IMR-90 (cell line): ENCODE measurements around the gene HSPG2. TPM values are rescaled to one million over a fixed set of nuclear protein-coding genes. Genes with fewer than 3 reads are reported as not detected.

ENCODE experiments used
- ATAC-seq: fragments of 200-7000 bp; cut with Tn5 transposase; 2 replicates; pipeline ENCODE4 v1.9.1; 2020; ENCODE audit warnings: low read depth, mild to moderate bottlenecking, moderate library complexity
- BruUV-seq: library from RNA; stranded (reverse); fragments of 400-500 nt; replicated peaks from 2 replicates; lab custom pipeline; 2021; lab: Mats Ljungman, UMichigan
- CTCF ChIA-PET: fragments of 300-600 bp; formaldehyde crosslinking; extraction: SDS; loops from one replicate; lab custom pipeline; 2021; ENCODE audit warnings: antibody characterized with exemption; lab: Yijun Ruan, JAX
- POLR2A ChIA-PET: fragments of 300-600 bp; sonication (Branson Sonifier 250); formaldehyde crosslinking; loops from one replicate; lab custom pipeline; 2022; ENCODE audit warnings: antibody characterized with exemption; ENCODE audit not compliant: unreplicated experiment; lab: Charles Lee
- DNase-seq: peaks from one replicate; pipeline ENCODE4 v3.0.0; 2013
- H2AFZ ChIP-seq: replicated peaks from 2 replicates; pipeline ENCODE3; 2013; ENCODE audit warnings: low read length, mild to moderate bottlenecking; ENCODE audit not compliant: poor library complexity
- H2AK5ac ChIP-seq: 2 replicates; pipeline ENCODE4 v1.6.1; 2013; ENCODE audit warnings: low read depth, low read length, inconsistent platforms
- H2AK9ac ChIP-seq: replicated peaks from 2 replicates; pipeline ENCODE3; 2013; ENCODE audit warnings: mild to moderate bottlenecking, low read depth, low read length, moderate library complexity; ENCODE audit not compliant: poor library complexity
- H2BK120ac ChIP-seq: 2 replicates; pipeline ENCODE4 v1.6.1; 2013; ENCODE audit warnings: low read depth, low read length, inconsistent platforms
- H2BK15ac ChIP-seq: 3 replicates; pipeline ENCODE4 v1.6.1; 2013; ENCODE audit warnings: low read depth, low read length, inconsistent platforms
- H2BK20ac ChIP-seq: 2 replicates; pipeline ENCODE4 v1.6.1; 2013; ENCODE audit warnings: low read depth, mild to moderate bottlenecking, inconsistent platforms, low read length, moderate library complexity
- H2BK5ac ChIP-seq: 2 replicates; pipeline ENCODE4 v1.6.1; 2013; ENCODE audit warnings: mild to moderate bottlenecking, low read depth, low read length, inconsistent platforms; ENCODE audit not compliant: poor library complexity, severe bottlenecking
- H3K14ac ChIP-seq: replicated peaks from 2 replicates; pipeline ENCODE4 v1.6.1; 2013; ENCODE audit warnings: low read depth, low read length, inconsistent platforms
- H3K18ac ChIP-seq: 2 replicates; pipeline ENCODE4 v1.6.1; 2013; ENCODE audit warnings: low read depth, low read length, control low read depth
- H3K23ac ChIP-seq: 2 replicates; pipeline ENCODE4 v1.6.1; 2013; ENCODE audit warnings: low read depth, low read length, inconsistent platforms
- H3K27ac ChIP-seq: 2 replicates; pipeline ENCODE4 v1.5.1; 2013; ENCODE audit warnings: mild to moderate bottlenecking, control low read depth, low read length; ENCODE audit not compliant: insufficient read depth
- H3K27me3 ChIP-seq: 2 replicates; pipeline ENCODE4 v1.6.1; 2013; ENCODE audit warnings: low read length; ENCODE audit not compliant: control insufficient read depth, insufficient read depth
- H3K36me3 ChIP-seq: 2 replicates; pipeline ENCODE4 v1.6.1; 2013; ENCODE audit warnings: low read length, mixed read lengths; ENCODE audit not compliant: control insufficient read depth, insufficient read depth
- H3K4ac ChIP-seq: 2 replicates; pipeline ENCODE4 v1.6.1; 2013; ENCODE audit warnings: low read depth, low read length, inconsistent platforms
- H3K4me1 ChIP-seq: 2 replicates; pipeline ENCODE4 v1.6.1; 2013; ENCODE audit warnings: low read length, mixed read lengths; ENCODE audit not compliant: control insufficient read depth, insufficient read depth
- H3K4me2 ChIP-seq: 2 replicates; pipeline ENCODE4 v1.6.1; 2013; ENCODE audit warnings: low read depth, mild to moderate bottlenecking, control low read depth, low read length, moderate library complexity
- H3K4me3 ChIP-seq: 2 replicates; pipeline ENCODE4 v1.5.1; 2013; ENCODE audit warnings: low read depth, mild to moderate bottlenecking, control low read depth, low read length, moderate library complexity; ENCODE audit not compliant: insufficient read depth
- H3K56ac ChIP-seq: 2 replicates; pipeline ENCODE4 v1.6.1; 2013; ENCODE audit warnings: low read length, inconsistent platforms; ENCODE audit not compliant: insufficient read depth; ENCODE audit errors: extremely low read depth
- H3K79me1 ChIP-seq, 2 experiments: 2 replicates each; pipeline ENCODE4 v1.6.1; 2013; ENCODE audit warnings: low read length in 2 of 2, inconsistent platforms in 1 of 2, low read depth in 1 of 2
- H3K9ac ChIP-seq: 2 replicates; pipeline ENCODE4 v1.6.1; 2013; ENCODE audit warnings: low read depth, low read length, control low read depth
- H3K9me1 ChIP-seq: 2 replicates; pipeline ENCODE4 v1.6.1; 2013; ENCODE audit warnings: low read length, inconsistent platforms; ENCODE audit not compliant: insufficient read depth
- H3K9me3 ChIP-seq: 2 replicates; pipeline ENCODE4 v1.6.1; 2013; ENCODE audit warnings: low read length; ENCODE audit not compliant: control insufficient read depth, insufficient read depth
- H4K20me1 ChIP-seq: 2 replicates; pipeline ENCODE4 v1.6.1; 2013; ENCODE audit warnings: low read length, inconsistent platforms; ENCODE audit not compliant: insufficient read depth
- H4K5ac ChIP-seq: 2 replicates; pipeline ENCODE4 v1.6.1; 2013; ENCODE audit warnings: mild to moderate bottlenecking, low read depth, low read length, control low read depth
- H4K8ac ChIP-seq, 2 experiments: 2 replicates each; pipeline ENCODE4 v1.6.1; 2013; ENCODE audit warnings: low read depth in 2 of 2, low read length in 2 of 2, control low read depth in 1 of 2, inconsistent platforms in 1 of 2
- H4K91ac ChIP-seq: 2 replicates; pipeline ENCODE4 v1.6.1; 2013; ENCODE audit warnings: low read depth, low read length, inconsistent platforms; ENCODE audit not compliant: insufficient read depth
- BHLHE40 ChIP-seq: fragments of 150-350 bp; IDR thresholded peaks from 2 replicates; pipeline ENCODE4 v1.6.1; 2016; ENCODE audit warnings: mild to moderate bottlenecking, low read depth, low read length
- CHD1 ChIP-seq: IDR thresholded peaks from 2 replicates; pipeline ENCODE4 v1.6.1; 2012; ENCODE audit warnings: low read depth, low read length, improper control_type of control experiment
- FOS ChIP-seq: fragments of 150-350 bp; IDR thresholded peaks from 2 replicates; pipeline ENCODE4 v1.6.1; 2016; ENCODE audit warnings: low read depth, low read length
- RAD21 ChIP-seq: IDR thresholded peaks from 2 replicates; pipeline ENCODE4 v1.6.1; 2012; ENCODE audit warnings: low read length, improper control_type of control experiment
- USF2 ChIP-seq: fragments of 150-350 bp; IDR thresholded peaks from 2 replicates; pipeline ENCODE4 v1.6.1; 2017; ENCODE audit warnings: mild to moderate bottlenecking, antibody characterized with exemption, low read length, low read depth
- WGBS, 2 experiments: methylation state at CpG; one replicate each; pipeline versions ENCODE4 v1.1.5 to v1.1.7; 2013; ENCODE audit warnings: missing lambda C conversion rate in 2 of 2; ENCODE audit not compliant: insufficient read length in 1 of 2; ENCODE audit errors: extremely low coverage in 2 of 2; 5-methylcytosine and 5-hydroxymethylcytosine counted together
- dilution Hi-C: fragments of 300-500 bp; cut with HindIII; formaldehyde crosslinking; loops from one replicate; pipeline ENCODE4 v1.14.3; 2018; ENCODE audit warnings: low sequenced_read_pairs; ENCODE audit not compliant: unreplicated experiment
- in situ Hi-C: fragments of 300-500 bp; cut with MboI; formaldehyde crosslinking; loops from 3 replicates; pipeline ENCODE4 v1.14.3; 2019; ENCODE audit warnings: low sequenced_read_pairs, inconsistent platforms, mixed read lengths
- intact Hi-C: fragments of 100-400 bp; cut with micrococcal nuclease; formaldehyde crosslinking; loops from 2 replicates; pipeline ENCODE4 v1.10.0; 2022
- polyA plus RNA-seq, 3 experiments: library from polyadenylated mRNA; depleted of rRNA; stranded (reverse); fragments of >200 nt; gene quantifications; 2 replicates each; pipeline ENCODE4 v1.2.3, GENCODE V29; 2012; ENCODE audit warnings: low replicate concordance in 1 of 3
- total RNA-seq: library from RNA; depleted of rRNA; stranded (reverse); fragments of >200 nt; gene quantifications from 2 replicates; pipeline ENCODE4 v1.2.3, GENCODE V29; 2012

The HSPG2 gene
- total and polyA plus RNA-seq, 2 of the 4 experiments (the other 2 are of a cell fraction), result 15.8 to 94.0 TPM

GRCh38 chr1:21876267-21876666, 60.8 kb downstream of the HSPG2 start:
- H3K36me3 ChIP-seq, result peaks cover 84% of the 10 kb centered on the region
- no peak overlapping the region for H2AK5ac ChIP-seq
- H3K4ac ChIP-seq, result no peak overlapping the region
- WGBS, 2 experiments, result 92% methylated on average over 9 of the region's 16 CpGs; no CpG with 5 or more reads in 1 of the 2 experiments
- peaks cover 0 to 9% of the 10 kb centered on the region in 2 experiments; a peak in 2 of 4 replicates for H3K79me1 ChIP-seq
- TF ChIP-seq RAD21, result no peak
- TF ChIP-seq USF2, result no peak
- TF ChIP-seq BHLHE40, result no peak
- no peak for TF ChIP-seq CHD1
- TF ChIP-seq FOS, result no peak
- H2BK5ac ChIP-seq, result no peak overlapping the region
- DNase-seq, result no peak
- H4K91ac ChIP-seq, result no peak overlapping the region
- no peak for ATAC-seq
- H4K20me1 ChIP-seq, result peaks cover 3% of the 10 kb centered on the region; the same call in 1 of the 2 replicates
- H3K27ac ChIP-seq, result no peak overlapping the region
- H3K56ac ChIP-seq, result no peak overlapping the region
- H3K23ac ChIP-seq, result no peak overlapping the region
- H3K14ac ChIP-seq, result no peak overlapping the region
- H4K8ac ChIP-seq, result no peak overlapping the region
- no peak overlapping the region for H3K18ac ChIP-seq
- dilution Hi-C loops, result no loop called here
- H2BK20ac ChIP-seq, result no peak overlapping the region
- intact Hi-C loops, result no loop called here
- no peak overlapping the region for H2BK120ac ChIP-seq
- no peaks in the 10 kb centered on the region for H3K27me3 ChIP-seq
- no peak overlapping the region for H2AK9ac ChIP-seq
- H3K9ac ChIP-seq, result no peak overlapping the region
- CTCF ChIA-PET, result no interaction called here
- no peaks in the 10 kb centered on the region for H3K4me1 ChIP-seq
- H3K4me3 ChIP-seq, result no peak overlapping the region
- H3K4me2 ChIP-seq, result no peak overlapping the region
- H4K5ac ChIP-seq, result no peak overlapping the region
- peaks cover 6% of the 10 kb centered on the region; the same call in 1 of the 2 replicates for H3K9me1 ChIP-seq
- H2BK15ac ChIP-seq, result no peak overlapping the region
- no peaks in the 10 kb centered on the region for H3K9me3 ChIP-seq
- no peak overlapping the region for H2AFZ ChIP-seq
- no TSS peak for BruUV-seq
- POLR2A ChIA-PET, result no interaction called here
- in situ Hi-C loops, result no loop called here
